ENCODE data around the gene ELOVL7. TPM values are rescaled to one million over a fixed set of nuclear protein-coding genes. Genes with fewer than 3 reads are reported as not detected.

Gene ELOVL7
- total RNA-seq, 1 donor from 2014 or later = 10.3 TPM

DNA sequence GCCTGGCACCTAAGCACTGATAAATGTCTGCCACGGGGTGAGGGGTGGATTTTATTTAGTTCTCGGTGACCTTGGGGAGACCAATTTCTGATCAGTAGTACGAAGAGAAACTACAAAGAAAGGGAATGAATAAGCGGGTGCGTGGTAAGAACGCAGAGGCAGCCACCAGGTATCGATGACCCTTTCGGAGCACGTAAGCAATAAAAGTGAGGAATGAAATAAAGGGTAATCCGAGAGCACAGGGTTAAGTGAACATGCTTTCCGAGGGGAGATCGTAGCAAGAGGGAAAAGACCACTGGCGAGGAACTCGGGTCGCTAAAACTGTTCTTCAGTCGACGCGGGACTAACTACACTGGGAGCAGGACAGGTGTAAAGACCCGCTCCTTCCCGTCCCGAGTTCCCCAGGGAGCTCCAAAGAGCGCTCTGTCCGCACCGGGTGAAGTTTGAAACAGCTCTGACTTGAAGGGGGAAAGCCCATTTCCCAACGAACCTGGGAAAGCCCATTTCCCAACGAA lies 1.1 kb downstream of the ELOVL7 start:
- no peaks in the 10 kb centered on the region for H3K36me3 Mint-ChIP-seq
- peak overlapping the region; percentile 11 for H3K27ac Mint-ChIP-seq
- TF ChIP-seq, protein P1, sequence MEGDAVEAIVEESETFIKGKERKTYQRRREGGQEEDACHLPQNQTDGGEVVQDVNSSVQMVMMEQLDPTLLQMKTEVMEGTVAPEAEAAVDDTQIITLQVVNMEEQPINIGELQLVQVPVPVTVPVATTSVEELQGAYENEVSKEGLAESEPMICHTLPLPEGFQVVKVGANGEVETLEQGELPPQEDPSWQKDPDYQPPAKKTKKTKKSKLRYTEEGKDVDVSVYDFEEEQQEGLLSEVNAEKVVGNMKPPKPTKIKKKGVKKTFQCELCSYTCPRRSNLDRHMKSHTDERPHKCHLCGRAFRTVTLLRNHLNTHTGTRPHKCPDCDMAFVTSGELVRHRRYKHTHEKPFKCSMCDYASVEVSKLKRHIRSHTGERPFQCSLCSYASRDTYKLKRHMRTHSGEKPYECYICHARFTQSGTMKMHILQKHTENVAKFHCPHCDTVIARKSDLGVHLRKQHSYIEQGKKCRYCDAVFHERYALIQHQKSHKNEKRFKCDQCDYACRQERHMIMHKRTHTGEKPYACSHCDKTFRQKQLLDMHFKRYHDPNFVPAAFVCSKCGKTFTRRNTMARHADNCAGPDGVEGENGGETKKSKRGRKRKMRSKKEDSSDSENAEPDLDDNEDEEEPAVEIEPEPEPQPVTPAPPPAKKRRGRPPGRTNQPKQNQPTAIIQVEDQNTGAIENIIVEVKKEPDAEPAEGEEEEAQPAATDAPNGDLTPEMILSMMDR (conservative IDR thresholded peaks at IDR 0.05) = no peak
- no peak for DNase-seq (ENCODE audit: extremely low spot score, unreplicated experiment)
- H3K4me1 Mint-ChIP-seq (ENCODE audit: unreplicated experiment) = peaks cover 10% of the 10 kb centered on the region
- peak overlapping the region; percentile 86 for H3K4me3 Mint-ChIP-seq
- no peaks in the 10 kb centered on the region for H3K9me3 Mint-ChIP-seq
- H3K27me3 Mint-ChIP-seq = peaks cover 59% of the 10 kb centered on the region

DNA sequence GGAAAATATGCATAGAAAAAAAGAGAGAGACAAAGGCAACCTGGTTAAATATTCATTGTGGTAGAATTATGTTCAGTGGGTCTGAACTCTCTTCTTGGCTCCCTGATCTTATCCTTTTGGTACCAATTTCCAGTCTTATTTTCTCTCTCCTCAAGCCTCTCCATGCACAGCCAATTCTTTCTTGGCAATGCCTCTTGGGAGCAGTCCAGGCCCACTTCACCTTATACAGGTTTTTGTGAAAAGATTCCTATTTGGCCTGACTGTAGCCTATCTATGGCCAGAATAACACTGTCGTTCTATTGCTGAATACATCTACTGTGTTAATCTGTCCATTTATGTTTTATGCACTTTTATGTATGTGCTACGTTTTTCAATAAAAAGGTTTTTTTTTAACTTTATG lies 2.7 kb downstream of the ELOVL7 start:
- Mint-ChIP-seq H3K36me3 (no peaks in the 10 kb centered on the region), H3K4me1 (ENCODE audit: unreplicated experiment) (peaks cover 10% of the 10 kb centered on the region), H3K4me3 (no peak overlapping the region), H3K9me3 (no peaks in the 10 kb centered on the region), H3K27ac (no peak overlapping the region), H3K27me3 (peaks cover 54% of the 10 kb centered on the region)
- TF ChIP-seq, protein P1 (conservative IDR thresholded peaks at IDR 0.05) = no peak
- DNase-seq (ENCODE audit: extremely low spot score, unreplicated experiment) = no peak

DNA sequence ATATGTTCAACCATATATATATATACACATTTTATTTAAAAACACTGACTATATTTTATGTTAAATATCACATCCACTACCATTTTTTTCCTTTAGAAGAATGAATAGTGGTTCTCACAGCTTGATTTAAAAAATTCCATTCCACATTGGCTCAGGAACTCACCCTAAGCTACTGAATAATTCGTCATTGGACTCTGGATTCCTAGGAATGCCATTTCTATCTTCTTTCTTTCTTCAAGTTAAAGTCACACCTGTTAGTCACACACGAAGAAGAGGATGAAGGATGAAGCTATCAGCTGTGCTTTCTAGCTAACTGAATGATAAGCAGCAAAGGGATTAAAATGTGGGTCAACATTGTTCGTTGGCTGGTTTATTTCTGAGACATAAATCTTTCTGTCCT lies 7.9 kb downstream of the ELOVL7 start:
- Mint-ChIP-seq H3K36me3 (no peaks in the 10 kb centered on the region), H3K4me3 (no peak overlapping the region), H3K27ac (no peak overlapping the region), H3K9me3 (no peaks in the 10 kb centered on the region), H3K27me3 (peaks cover 16% of the 10 kb centered on the region), H3K4me1 (ENCODE audit: unreplicated experiment) (no peaks in the 10 kb centered on the region)
- DNase-seq (ENCODE audit: extremely low spot score, unreplicated experiment) = no peak
- TF ChIP-seq, protein P1 (conservative IDR thresholded peaks at IDR 0.05) = no peak

DNA sequence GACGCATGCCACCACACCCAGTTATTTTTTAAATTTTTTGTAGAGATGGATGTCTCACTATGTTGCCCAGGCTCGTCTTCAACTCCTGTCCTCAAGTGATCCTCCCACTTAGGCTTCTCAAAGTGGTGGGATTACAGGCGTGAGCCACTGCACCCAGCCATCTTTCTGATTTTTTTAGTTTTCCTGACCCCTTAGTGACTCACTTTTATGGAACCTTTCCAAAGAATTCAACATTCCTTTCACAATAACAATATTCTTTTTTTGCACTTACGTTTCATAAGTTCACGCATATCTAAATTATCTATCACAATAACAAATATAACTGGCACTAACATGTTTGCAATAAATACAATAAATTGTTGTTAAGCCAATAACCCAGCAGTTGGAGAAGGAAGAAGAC lies 8.5 kb downstream of the ELOVL7 start:
- TF ChIP-seq, protein P1 (conservative IDR thresholded peaks at IDR 0.05) = no peak
- H3K36me3 Mint-ChIP-seq = no peaks in the 10 kb centered on the region
- no peak overlapping the region for H3K4me3 Mint-ChIP-seq
- no peak for DNase-seq (ENCODE audit: extremely low spot score, unreplicated experiment)
- peaks cover 14% of the 10 kb centered on the region for H3K27me3 Mint-ChIP-seq
- no peaks in the 10 kb centered on the region for H3K4me1 Mint-ChIP-seq (ENCODE audit: unreplicated experiment)
- no peaks in the 10 kb centered on the region for H3K9me3 Mint-ChIP-seq
- H3K27ac Mint-ChIP-seq = no peak overlapping the region

DNA sequence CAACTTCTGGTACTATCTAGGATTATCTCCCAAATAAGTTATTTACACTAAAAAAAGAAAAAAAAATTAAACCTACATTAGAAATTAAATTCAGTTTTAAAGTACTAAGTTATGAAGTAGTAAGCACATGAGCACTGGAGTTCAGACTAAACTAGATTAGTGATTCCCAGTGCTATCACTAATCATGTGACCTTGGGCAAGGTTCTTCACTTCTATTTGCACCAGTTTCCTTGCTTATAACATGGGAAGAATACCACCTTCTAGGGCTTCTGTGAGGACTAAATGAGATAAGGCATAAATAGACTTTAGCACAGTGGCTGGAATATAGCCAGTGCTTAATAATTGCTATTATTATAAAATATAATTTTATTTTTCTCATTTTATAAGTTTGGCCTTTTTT lies 10.5 kb downstream of the ELOVL7 start:
- TF ChIP-seq, protein P1 (conservative IDR thresholded peaks at IDR 0.05) = no peak
- H3K4me1 Mint-ChIP-seq (ENCODE audit: unreplicated experiment) = no peaks in the 10 kb centered on the region
- H3K27me3 Mint-ChIP-seq = peaks cover 4% of the 10 kb centered on the region
- no peak overlapping the region for H3K4me3 Mint-ChIP-seq
- DNase-seq (ENCODE audit: extremely low spot score, unreplicated experiment) = no peak
- H3K27ac Mint-ChIP-seq = no peak overlapping the region
- H3K9me3 Mint-ChIP-seq = no peaks in the 10 kb centered on the region
- H3K36me3 Mint-ChIP-seq = no peaks in the 10 kb centered on the region

Measured in type B pancreatic cell (in vitro differentiated cells).